ENCODE results near the gene WWC1. TPM values are rescaled to one million over a fixed set of nuclear protein-coding genes. Genes with fewer than 3 reads are reported as not detected.

Gene WWC1
- total and polyA plus RNA-seq, 10 of the 15 experiments (the other 5 are each of a cell fraction or from before 2014, with no cell fraction given) = 0.50 to 7.8 (median 2.5) TPM

- no peak for TF ChIP-seq CUX1 (IDR thresholded peaks at IDR 0.05; ENCODE audit: insufficient replicate concordance, low read depth, low read length)
- TF ChIP-seq IKZF1 (conservative IDR thresholded peaks at IDR 0.05) = no peak
- no peak for TF ChIP-seq MYB (IDR thresholded peaks at IDR 0.05; ENCODE audit: borderline replicate concordance, low read depth, low read length)
- TF ChIP-seq MXI1 (IDR thresholded peaks at IDR 0.05; ENCODE audit: low read depth, low read length) = no peak
- TF ChIP-seq SUZ12 (IDR thresholded peaks at IDR 0.05; ENCODE audit: unreplicated experiment) = no peak
- no peak for TF ChIP-seq JUND (IDR thresholded peaks at IDR 0.05; ENCODE audit: low read depth, low read length)
- no peak for TF ChIP-seq KLF5 (IDR thresholded peaks at IDR 0.05; ENCODE audit: partially characterized antibody)
- no peak for TF ChIP-seq KDM1A (IDR thresholded peaks at IDR 0.05; ENCODE audit: borderline replicate concordance)
- TF ChIP-seq MEF2A (IDR thresholded peaks at IDR 0.05; ENCODE audit: insufficient read depth, low read depth, low read length) = no peak
- TF ChIP-seq CBX3 (IDR thresholded peaks at IDR 0.05; ENCODE audit: borderline replicate concordance, low read depth) = no peak
- TF ChIP-seq BRCA1 (IDR thresholded peaks at IDR 0.05; ENCODE audit: low read depth, low read length) = no peak
- TF ChIP-seq CTCF (IDR thresholded peaks at IDR 0.05 in 2 of 3, conservative IDR thresholded peaks at IDR 0.05 in 1 of 3; ENCODE audit: control insufficient read depth in 2 of 3, extremely low read depth in 1 of 3, insufficient read depth in 1 of 3, low read depth in 3 of 3, low read length in 3 of 3) = no peak
- no peak for TF ChIP-seq CBX5 (IDR thresholded peaks at IDR 0.05; ENCODE audit: low read depth)
- TF ChIP-seq SPI1 (IDR thresholded peaks at IDR 0.05; ENCODE audit: borderline replicate concordance, insufficient read depth, low read depth, low read length) = peak; percentile 60; the same call in 1 of the 2 replicates
Measured at GRCh38 chr5:168328814-168329213, 37.4 kb downstream of the WWC1 start (continued).
